CD4-positive, alpha-beta T cell (primary cell): ENCODE measurements around the gene ADCY5. TPM values are rescaled to one million over a fixed set of nuclear protein-coding genes. Genes with fewer than 3 reads are reported as not detected.

Source experiments
- ATAC-seq: fragments of 200-7000 bp; cut with Tn5 transposase; one replicate; pipeline ENCODE4 v1.10.0; 2022; ENCODE audit warnings: mild to moderate bottlenecking; ENCODE audit not compliant: poor library complexity
- CTCF ChIA-PET: fragments of 350-600 bp; sonication (Branson Sonifier 250); formaldehyde crosslinking; loops from one replicate; lab custom pipeline; 2021; ENCODE audit warnings: antibody characterized with exemption, inconsistent platforms; lab: Charles Lee
- POLR2A ChIA-PET: fragments of 350-600 bp; sonication (Branson Sonifier 250); formaldehyde crosslinking; loops from one replicate; lab custom pipeline; 2021; ENCODE audit warnings: antibody characterized with exemption, inconsistent platforms; lab: Charles Lee
- DNase-seq, 14 experiments: peaks; one replicate each; pipeline ENCODE4 v3.0.0-alpha.2; 2013 to 2020; ENCODE audit warnings: mixed read lengths in 2 of 14
- H3K27ac ChIP-seq, 2 donors: one replicate each; pipeline versions ENCODE4 v1.5.1 to v1.7.0; 2013; ENCODE audit warnings: low read length in 2 of 2, low read depth in 1 of 2, mild to moderate bottlenecking in 1 of 2
- H3K27me3 ChIP-seq, 2 experiments: 1 replicate in 1 of 2; 2 replicates in 1 of 2; pipeline versions ENCODE4 v1.6.1 to v1.7.0; 2013; ENCODE audit warnings: low read length in 2 of 2, control low read depth in 1 of 2, mild to moderate bottlenecking in 1 of 2, moderate library complexity in 1 of 2; ENCODE audit not compliant: insufficient read depth in 2 of 2, control insufficient read depth in 1 of 2
- H3K36me3 ChIP-seq: one replicate; pipeline ENCODE4 v1.6.1; 2013; ENCODE audit warnings: low read length, control low read depth; ENCODE audit not compliant: insufficient read depth
- H3K4me1 ChIP-seq: one replicate; pipeline ENCODE4 v1.6.1; 2013; ENCODE audit warnings: low read length, control low read depth; ENCODE audit not compliant: insufficient read depth
- H3K4me3 ChIP-seq: one replicate; pipeline ENCODE4 v1.5.1; 2013; ENCODE audit warnings: mild to moderate bottlenecking, low read length, moderate library complexity
- H3K9me3 ChIP-seq, 2 experiments: 1 replicate in 1 of 2; 2 replicates in 1 of 2; pipeline versions ENCODE4 v1.6.1 to v1.7.0; 2013; ENCODE audit warnings: low read length in 2 of 2, mild to moderate bottlenecking in 2 of 2, control low read depth in 1 of 2, moderate library complexity in 1 of 2; ENCODE audit not compliant: control insufficient read depth in 1 of 2, insufficient read depth in 1 of 2
- H3K27ac Mint-ChIP-seq: one replicate; pipeline ENCODE4 v1.8.0; 2020; ENCODE audit warnings: mixed read lengths
- H3K27me3 Mint-ChIP-seq: one replicate; pipeline ENCODE4 v1.8.0; 2021; ENCODE audit warnings: mixed read lengths
- H3K36me3 Mint-ChIP-seq: one replicate; pipeline ENCODE4 v1.8.0; 2021; ENCODE audit warnings: low read depth, mixed read lengths
- H3K4me1 Mint-ChIP-seq: one replicate; pipeline ENCODE4 v1.8.0; 2021; ENCODE audit warnings: low read depth, mixed read lengths
- H3K4me3 Mint-ChIP-seq: one replicate; pipeline ENCODE4 v1.8.0; 2020; ENCODE audit warnings: mild to moderate bottlenecking, mixed read lengths
- H3K9me3 Mint-ChIP-seq: one replicate; pipeline ENCODE4 v1.8.0; 2020; ENCODE audit warnings: mixed read lengths
- CTCF ChIP-seq: fragments of 200-600 bp; IDR thresholded peaks from one replicate; pipeline ENCODE4 v1.8.0; 2022; ENCODE audit warnings: antibody characterized with exemption, mild to moderate bottlenecking
- intact Hi-C, 2 experiments: fragments of 100-400 bp; cut with DNase I in 1 of 2; cut with micrococcal nuclease in 1 of 2; formaldehyde crosslinking; loops; one replicate each; pipeline versions ENCODE4 v1.15.1 to v1.9.0; 2023 to 2025; cut with DNase I, micrococcal nuclease
- total RNA-seq, 174 experiments: library from RNA in 2 of 174; stranded (reverse) in 2 of 174; gene quantifications; one replicate each; pipeline ENCODE4 v1.2.3 and lab custom pipeline; 2021 to 2026

ADCY5 gene
- total RNA-seq, 2 experiments from 2014 or later: not detected

DNA sequence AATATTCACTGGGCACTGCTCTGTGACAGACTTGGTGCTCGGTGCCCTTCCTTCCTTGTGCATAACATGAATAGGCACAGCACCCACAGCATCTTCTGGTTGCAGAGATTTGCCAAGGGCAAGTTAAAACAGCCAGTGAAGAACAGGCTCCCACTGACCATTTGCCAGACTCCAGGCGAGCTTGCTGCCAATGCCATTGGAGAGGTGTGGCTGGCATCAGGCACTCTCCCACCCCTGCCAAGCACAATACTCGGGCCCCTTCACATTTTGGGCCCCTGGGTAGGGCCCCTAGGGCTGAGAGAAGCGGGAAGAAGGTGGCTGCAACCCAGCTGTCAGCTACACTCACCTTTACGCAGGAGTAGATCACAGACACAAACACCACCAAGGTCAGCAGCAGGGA, 135.0 kb downstream of the ADCY5 start:
- no peak for TF ChIP-seq CTCF
- intact Hi-C loops: no loop called here
- H3K27me3 ChIP-seq: peaks cover 0 to 4% of the 10 kb centered on the region in 2 experiments
- CTCF ChIA-PET: no interaction called here
- H3K9me3 Mint-ChIP-seq: no peaks in the 10 kb centered on the region
- no peak for ATAC-seq
- no peaks in the 10 kb centered on the region for H3K9me3 ChIP-seq
- no peak overlapping the region for H3K27ac Mint-ChIP-seq
- no peak overlapping the region for H3K4me3 Mint-ChIP-seq
- peaks cover 14% of the 10 kb centered on the region for H3K27me3 Mint-ChIP-seq
- no peak overlapping the region for H3K4me3 ChIP-seq
- POLR2A ChIA-PET: no interaction called here
- H3K36me3 ChIP-seq: no peaks in the 10 kb centered on the region
- no peak overlapping the region for H3K27ac ChIP-seq
- no peaks in the 10 kb centered on the region for H3K36me3 Mint-ChIP-seq
- DNase-seq: no peak
- no peaks in the 10 kb centered on the region for H3K4me1 Mint-ChIP-seq
- H3K4me1 ChIP-seq: peaks cover 3% of the 10 kb centered on the region

- Mint-ChIP-seq H3K9me3 (no peaks in the 10 kb centered on the region), H3K27me3 (peaks cover 11% of the 10 kb centered on the region), H3K27ac (no peak overlapping the region), H3K36me3 (no peaks in the 10 kb centered on the region), H3K4me1 (no peaks in the 10 kb centered on the region), H3K4me3 (no peak overlapping the region)
- ATAC-seq (no peak), DNase-seq (no peak)
- POLR2A ChIA-PET: no interaction called here
- Histone ChIP-seq H3K27ac (no peak overlapping the region), H3K36me3 (no peaks in the 10 kb centered on the region), H3K4me3 (no peak overlapping the region), H3K27me3 (peaks cover 0 to 4% of the 10 kb centered on the region in 2 experiments), H3K9me3 (no peaks in the 10 kb centered on the region), H3K4me1 (peaks cover 3% of the 10 kb centered on the region)
- CTCF ChIA-PET: no interaction called here
- no peak for TF ChIP-seq CTCF
- intact Hi-C loops: no loop called here
These were observed 136.3 kb downstream of the ADCY5 start for GRCh38 chr3:123312331-123313265.

- no peaks in the 10 kb centered on the region for H3K4me1 Mint-ChIP-seq
- ATAC-seq (no peak), DNase-seq (no peak)
- ChIA-PET POLR2A (no interaction called here), CTCF (no interaction called here)
- peaks cover 0 to 4% of the 10 kb centered on the region in 2 experiments for H3K27me3 ChIP-seq
- peaks cover under 1% of the 10 kb centered on the region for H3K27me3 Mint-ChIP-seq
- intact Hi-C loops: no loop called here
- H3K9me3 ChIP-seq: no peaks in the 10 kb centered on the region
- H3K9me3 Mint-ChIP-seq: no peaks in the 10 kb centered on the region
- no peaks in the 10 kb centered on the region for H3K36me3 Mint-ChIP-seq
- no peak overlapping the region for H3K4me3 Mint-ChIP-seq
- H3K4me3 ChIP-seq: no peak overlapping the region
- no peak for TF ChIP-seq CTCF
- no peak overlapping the region for H3K27ac Mint-ChIP-seq
- no peaks in the 10 kb centered on the region for H3K36me3 ChIP-seq
- H3K27ac ChIP-seq: no peak overlapping the region
- H3K4me1 ChIP-seq: peaks cover 3% of the 10 kb centered on the region
These were observed 137.7 kb downstream of the ADCY5 start for GRCh38 chr3:123311201-123311600.
